K562 (cell line): ENCODE results near the gene TNIK. TPM values are rescaled to one million over a fixed set of nuclear protein-coding genes. Genes with fewer than 3 reads are reported as not detected.
A peak's percentile ranks its signal among the peaks of the same experiment; 100 is the strongest.

Experiments
- BMI1 ChIP-seq: fragments of 150-350 bp; IDR thresholded peaks from 2 replicates; pipeline ENCODE4 v1.6.1; 2014; ENCODE audit warnings: low read length
- HNRNPH1 ChIP-seq: fragments of 200-400 bp; formaldehyde crosslinking; optimal IDR thresholded peaks from 2 replicates; pipeline ENCODE3; 2017; ENCODE audit warnings: low read depth, mild to moderate bottlenecking, low read length, moderate library complexity
- KDM1A ChIP-seq, 2 experiments: fragments of 450-650 bp; IDR thresholded peaks; 2 replicates each; pipeline ENCODE4 v1.6.1; 2016; ENCODE audit warnings: mild to moderate bottlenecking in 2 of 2
- MEIS2 ChIP-seq: fragments of 450-650 bp; IDR thresholded peaks from 2 replicates; pipeline ENCODE4 v1.6.1; 2014; ENCODE audit warnings: mild to moderate bottlenecking; ENCODE audit not compliant: partially characterized antibody
- NCOR1 ChIP-seq: fragments of 450-650 bp; IDR thresholded peaks from 2 replicates; pipeline ENCODE4 v1.6.1; 2016; ENCODE audit warnings: mild to moderate bottlenecking, moderate library complexity
- NEUROD1 ChIP-seq: fragments of 150-350 bp; IDR thresholded peaks from 2 replicates; pipeline ENCODE4 v1.6.1; 2014; ENCODE audit warnings: borderline replicate concordance, low read length, low read depth; ENCODE audit not compliant: partially characterized antibody
- NFRKB ChIP-seq: fragments of 450-650 bp; IDR thresholded peaks from 2 replicates; pipeline ENCODE4 v1.6.1; 2016; ENCODE audit warnings: low read depth
- RBFOX2 ChIP-seq: fragments of 200-400 bp; formaldehyde crosslinking; IDR thresholded peaks from 2 replicates; pipeline ENCODE4 v1.6.1; 2017; ENCODE audit warnings: low read depth, mild to moderate bottlenecking, low read length, moderate library complexity
- SMAD4 ChIP-seq: fragments of 250-450 bp; sonication (Bioruptor Pico); conservative IDR thresholded peaks from 2 replicates; pipeline ENCODE4 v1.8.0; 2021; ENCODE audit warnings: inconsistent platforms, mild to moderate bottlenecking, moderate library complexity
- SOX6 ChIP-seq: fragments of 450-650 bp; IDR thresholded peaks from 2 replicates; pipeline ENCODE4 v1.6.1; 2014; ENCODE audit warnings: mild to moderate bottlenecking
- XRCC3 ChIP-seq: fragments of 450-650 bp; IDR thresholded peaks from 2 replicates; pipeline ENCODE4 v1.6.1; 2017; ENCODE audit warnings: mild to moderate bottlenecking, moderate library complexity
- YBX1 ChIP-seq: fragments of 450-650 bp; IDR thresholded peaks from 2 replicates; pipeline ENCODE4 v1.7.1; 2016; ENCODE audit warnings: mild to moderate bottlenecking
- ZBTB40 ChIP-seq, 2 experiments: fragments of 450-650 bp in 1 of 2; sonication (generic) in 1 of 2; formaldehyde crosslinking in 1 of 2; IDR thresholded peaks; 2 replicates each; pipeline versions ENCODE4 v1.7.1 to v1.9.0; 2016 to 2022; ENCODE audit warnings: inconsistent platforms in 1 of 2, mild to moderate bottlenecking in 1 of 2, missing genetic modification reagents in 1 of 2
- ZNF41 ChIP-seq: fragments of 250-450 bp; sonication (Bioruptor Pico); conservative IDR thresholded peaks from 2 replicates; pipeline ENCODE4 v1.4.0; 2020; ENCODE audit warnings: mild to moderate bottlenecking
- ZNF551 ChIP-seq: fragments of 250-450 bp; sonication (Bioruptor Pico); IDR thresholded peaks from 2 replicates; pipeline ENCODE4 v1.5.0; 2021; ENCODE audit warnings: mild to moderate bottlenecking, moderate library complexity
- ZNF639 ChIP-seq, 2 experiments: fragments of 200-800 bp in 1 of 2; sonication (Bioruptor generic) in 1 of 2; sonication (generic) in 1 of 2; formaldehyde crosslinking in 1 of 2; IDR thresholded peaks in 1 of 2; conservative IDR thresholded peaks in 1 of 2; 2 replicates each; pipeline versions ENCODE4 v1.5.0 to v1.6.1; 2016 to 2020; ENCODE audit warnings: missing compliant biosample characterization in 1 of 2, missing genetic modification characterization in 1 of 2, missing genetic modification reagents in 1 of 2
- polyA plus RNA-seq, 8 experiments: library from polyadenylated mRNA; depleted of rRNA in 4 of 8; stranded (reverse) in 5 of 8; unstranded in 3 of 8; fragments of >200 nt; fragmentation: Nextera tagmentation in 2 of 8; fragmentation: Illumina TruSeq in 1 of 8; extraction: Ambion mirVana in 2 of 8; extraction: Trizol in 1 of 8; gene quantifications; 2 replicates each; pipeline versions ENCODE4 v1.2.1 to v1.2.3, GENCODE V29; 2011 to 2014; ENCODE audit warnings: inconsistent platforms in 1 of 8, missing spikeins in 1 of 8
- total RNA-seq, 7 experiments: library from RNA; depleted of rRNA in 6 of 7; stranded (reverse); fragments of >200 nt in 6 of 7; fragmentation: Illumina TruSeq in 2 of 7; extraction: Trizol in 2 of 7; gene quantifications; 2 replicates each; pipeline versions ENCODE4 v1.2.1 to v1.2.3, GENCODE V29; 2011 to 2021; ENCODE audit warnings: low replicate concordance in 1 of 7

The TNIK gene
- total and polyA plus RNA-seq, 9 of the 15 experiments (the other 6 are each of a cell fraction or from before 2014, with no cell fraction given), result 6.6 to 39.0 (median 24.7) TPM

GRCh38 chr3:171459137-171459941, 866 bp downstream of the TNIK start (continued):
- 0 out of 2 replicates have a peak, but pooled peaks have one; percentile 12 for TF ChIP-seq NCOR1
- no peak for TF ChIP-seq HNRNPH1
- TF ChIP-seq SMAD4, result 0 out of 2 replicates have a peak, but pooled peaks have one; percentile 49
- no peak for TF ChIP-seq NEUROD1
- peak; percentile 74 for TF ChIP-seq MEIS2
- TF ChIP-seq RBFOX2, result peak; percentile 30; the same call in 1 of the 2 replicates
- TF ChIP-seq SOX6, result peak; percentile 40; the same call in 1 of the 2 replicates
- TF ChIP-seq NFRKB, result peak; percentile 49
- no peak for TF ChIP-seq XRCC3
- TF ChIP-seq ZBTB40 (IDR thresholded peaks at IDR 0.05), result peak; percentile 11; the same call in 1 of the 2 replicates
- TF ChIP-seq ZBTB40 (CRISPR knock-in tag; IDR thresholded peaks at IDR 0.05), result no peak
- TF ChIP-seq ZNF639 (CRISPR knock-in tag; conservative IDR thresholded peaks at IDR 0.05 in 1 of 2, IDR thresholded peaks at IDR 0.05 in 1 of 2), result 0 out of 4 replicates have a peak, but pooled peaks of 1 of the 2 experiments have one; percentile 38
- no peak for TF ChIP-seq ZNF551
- TF ChIP-seq YBX1, result no peak
- no peak for TF ChIP-seq BMI1
- peak in 1 of 2 experiments; percentile 92; a peak in 2 of 4 replicates for TF ChIP-seq KDM1A (IDR thresholded peaks at IDR 0.05)
- TF ChIP-seq ZNF41 (CRISPR knock-in tag), result 0 out of 2 replicates have a peak, but pooled peaks have one; percentile 10
